Prostate gland (tissue), 2 donors: ENCODE data around the gene RTN4RL1.

Experiments
- POLR2AphosphoS5 ChIP-seq: sonication (generic); formaldehyde crosslinking; IDR thresholded peaks from one replicate; pipeline ENCODE4 v1.6.1; 2017; ENCODE audit warnings: antibody characterized with exemption
- TF ChIP-seq, protein P1 (sequence below), 4 experiments: fragments of 200-600 bp in 2 of 4; fragments of 450-650 bp in 2 of 4; sonication (generic) in 2 of 4; IDR thresholded peaks; 1 replicate in 3 of 4; 2 replicates in 1 of 4; pipeline ENCODE4 v1.5.1; 2016 to 2019; ENCODE audit warnings: antibody characterized with exemption in 4 of 4, mild to moderate bottlenecking in 2 of 4, moderate library complexity in 2 of 4

DNA sequence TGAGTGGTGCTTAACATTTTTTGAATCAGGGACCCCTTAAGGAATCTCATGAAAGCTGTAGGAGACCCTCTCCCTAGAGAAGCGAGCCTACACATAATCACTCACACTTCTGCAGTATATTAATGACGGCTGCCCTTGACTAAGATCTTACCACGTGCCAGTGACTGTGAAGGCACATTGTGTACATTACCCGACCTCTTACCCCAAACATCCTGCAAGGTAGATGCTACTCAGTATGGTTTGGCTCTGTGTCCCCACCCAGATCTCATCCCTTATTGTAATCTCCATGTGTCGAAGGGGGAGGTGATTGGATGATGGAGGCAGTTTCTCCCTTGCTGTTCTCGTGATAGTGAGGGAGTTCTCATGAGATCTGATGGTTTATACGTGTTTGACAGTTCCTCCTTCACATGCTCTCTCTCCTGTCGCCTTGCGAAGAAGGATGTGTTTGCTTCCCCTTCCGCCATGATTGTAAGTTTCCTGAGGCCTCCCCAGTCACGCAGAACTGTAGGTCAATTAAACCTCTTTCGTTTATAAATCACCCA lies 54.2 kb downstream of the RTN4RL1 start:
- TF ChIP-seq, protein P1, sequence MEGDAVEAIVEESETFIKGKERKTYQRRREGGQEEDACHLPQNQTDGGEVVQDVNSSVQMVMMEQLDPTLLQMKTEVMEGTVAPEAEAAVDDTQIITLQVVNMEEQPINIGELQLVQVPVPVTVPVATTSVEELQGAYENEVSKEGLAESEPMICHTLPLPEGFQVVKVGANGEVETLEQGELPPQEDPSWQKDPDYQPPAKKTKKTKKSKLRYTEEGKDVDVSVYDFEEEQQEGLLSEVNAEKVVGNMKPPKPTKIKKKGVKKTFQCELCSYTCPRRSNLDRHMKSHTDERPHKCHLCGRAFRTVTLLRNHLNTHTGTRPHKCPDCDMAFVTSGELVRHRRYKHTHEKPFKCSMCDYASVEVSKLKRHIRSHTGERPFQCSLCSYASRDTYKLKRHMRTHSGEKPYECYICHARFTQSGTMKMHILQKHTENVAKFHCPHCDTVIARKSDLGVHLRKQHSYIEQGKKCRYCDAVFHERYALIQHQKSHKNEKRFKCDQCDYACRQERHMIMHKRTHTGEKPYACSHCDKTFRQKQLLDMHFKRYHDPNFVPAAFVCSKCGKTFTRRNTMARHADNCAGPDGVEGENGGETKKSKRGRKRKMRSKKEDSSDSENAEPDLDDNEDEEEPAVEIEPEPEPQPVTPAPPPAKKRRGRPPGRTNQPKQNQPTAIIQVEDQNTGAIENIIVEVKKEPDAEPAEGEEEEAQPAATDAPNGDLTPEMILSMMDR (IDR thresholded peaks at IDR 0.05): no peak
- TF ChIP-seq POLR2AphosphoS5: no peak
